Lower leg skin (tissue), 4 donors: ENCODE measurements around the gene ALPP. TPM values are rescaled to one million over a fixed set of nuclear protein-coding genes. Genes with fewer than 3 reads are reported as not detected.
A peak's percentile ranks its signal among the peaks of the same experiment; 100 is the strongest.
"Not testable (repeated sequence)": the region's sequence is repeated elsewhere in the genome, so short reads cannot be mapped to it uniquely, and the experiment has no call there.

Source experiments
- DNase-seq, 2 donors: peaks; one replicate each; pipeline ENCODE4 v3.0.0-alpha.2; 2019; ENCODE audit warnings: low spot score in 2 of 2
- H3K4me3 ChIP-seq: fragments of 200-600 bp; sonication (generic); 2 replicates; pipeline ENCODE4 v1.5.1; 2017; ENCODE audit warnings: mild to moderate bottlenecking, low read depth; ENCODE audit not compliant: poor library complexity, severe bottlenecking
- POLR2A ChIP-seq, 2 donors: fragments of 450-650 bp; IDR thresholded peaks; one replicate each; pipeline ENCODE4 v1.6.1; 2016 to 2017; ENCODE audit warnings: antibody characterized with exemption in 2 of 2, mild to moderate bottlenecking in 1 of 2, moderate library complexity in 1 of 2
- WGBS, 2 donors: methylation state at CpG; one replicate each; pipeline ENCODE4 v1.1.5; 2018; 5-methylcytosine and 5-hydroxymethylcytosine counted together
- intact Hi-C: fragments of 100-400 bp; cut with DNase I; formaldehyde crosslinking; loops from one replicate; pipeline ENCODE4 v1.15.0; 2023; ENCODE audit warnings: low total_unique reads
- total RNA-seq, 4 donors: library from RNA; depleted of rRNA; stranded (reverse); fragments of >200 nt; gene quantifications; one replicate each; pipeline ENCODE4 v1.1.0, GENCODE V29; 2016
- TF ChIP-seq, protein P1 (sequence below), 3 donors: fragments of 450-650 bp; IDR thresholded peaks; one replicate each; pipeline ENCODE4 v1.5.1; 2016; ENCODE audit warnings: antibody characterized with exemption in 3 of 3, mild to moderate bottlenecking in 3 of 3, moderate library complexity in 2 of 3

The ALPP gene
- total RNA-seq, result not detected

DNA sequence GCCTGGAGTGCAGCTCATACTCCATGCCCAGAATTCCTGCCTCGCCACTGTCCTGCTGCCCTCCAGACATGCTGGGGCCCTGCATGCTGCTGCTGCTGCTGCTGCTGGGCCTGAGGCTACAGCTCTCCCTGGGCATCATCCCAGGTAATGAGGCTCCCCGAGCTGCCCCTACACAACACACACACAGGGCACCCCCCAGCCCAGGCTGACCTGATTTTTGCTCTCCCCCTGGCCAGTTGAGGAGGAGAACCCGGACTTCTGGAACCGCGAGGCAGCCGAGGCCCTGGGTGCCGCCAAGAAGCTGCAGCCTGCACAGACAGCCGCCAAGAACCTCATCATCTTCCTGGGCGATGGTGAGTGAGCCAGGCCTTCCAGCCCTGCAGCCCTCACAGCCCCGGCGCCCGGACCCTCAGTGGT, at the start of gene ALPP:
ALPP (plus strand) TSS at position 17 of the 417 bp plus-strand sequence; CDS start at position 69, 52 bp downstream.
- 50 to 69% methylated on average over 2 to 11 of the region's 12 CpGs for WGBS, 2 donors
- DNase-seq, H3K4me3 ChIP-seq, intact Hi-C loops: not testable (repeated sequence)

DNA sequence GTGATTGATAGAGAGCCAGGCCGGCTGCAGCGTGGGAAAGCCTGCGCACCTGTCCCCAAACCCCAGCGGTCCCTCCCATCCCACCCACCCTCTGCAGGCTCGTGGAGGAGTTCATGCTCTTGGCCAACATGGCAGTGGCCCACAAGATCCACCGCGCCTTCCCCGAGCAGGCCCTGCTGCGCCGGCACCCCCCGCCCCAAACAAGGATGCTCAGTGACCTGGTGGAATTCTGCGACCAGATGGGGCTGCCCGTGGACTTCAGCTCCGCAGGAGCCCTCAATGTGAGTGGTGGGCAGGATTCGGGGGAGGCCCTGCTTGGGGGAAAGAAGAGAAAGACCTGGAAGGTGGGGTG, 48.9 kb upstream of the ALPP start:
- intact Hi-C loops, result loop anchor here (5.0 kb wide), 1 partner anchor 402 kb away; the partner anchor contains the start of gene NPPC
- WGBS, 2 donors, result 94 to 95% methylated on average over 15 of the region's 15 CpGs
- no peak overlapping the region for H3K4me3 ChIP-seq
- no peak for DNase-seq
- no peak for TF ChIP-seq POLR2A (IDR thresholded peaks at IDR 0.05)
- TF ChIP-seq, protein P1, sequence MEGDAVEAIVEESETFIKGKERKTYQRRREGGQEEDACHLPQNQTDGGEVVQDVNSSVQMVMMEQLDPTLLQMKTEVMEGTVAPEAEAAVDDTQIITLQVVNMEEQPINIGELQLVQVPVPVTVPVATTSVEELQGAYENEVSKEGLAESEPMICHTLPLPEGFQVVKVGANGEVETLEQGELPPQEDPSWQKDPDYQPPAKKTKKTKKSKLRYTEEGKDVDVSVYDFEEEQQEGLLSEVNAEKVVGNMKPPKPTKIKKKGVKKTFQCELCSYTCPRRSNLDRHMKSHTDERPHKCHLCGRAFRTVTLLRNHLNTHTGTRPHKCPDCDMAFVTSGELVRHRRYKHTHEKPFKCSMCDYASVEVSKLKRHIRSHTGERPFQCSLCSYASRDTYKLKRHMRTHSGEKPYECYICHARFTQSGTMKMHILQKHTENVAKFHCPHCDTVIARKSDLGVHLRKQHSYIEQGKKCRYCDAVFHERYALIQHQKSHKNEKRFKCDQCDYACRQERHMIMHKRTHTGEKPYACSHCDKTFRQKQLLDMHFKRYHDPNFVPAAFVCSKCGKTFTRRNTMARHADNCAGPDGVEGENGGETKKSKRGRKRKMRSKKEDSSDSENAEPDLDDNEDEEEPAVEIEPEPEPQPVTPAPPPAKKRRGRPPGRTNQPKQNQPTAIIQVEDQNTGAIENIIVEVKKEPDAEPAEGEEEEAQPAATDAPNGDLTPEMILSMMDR (IDR thresholded peaks at IDR 0.05), result no peak

DNA sequence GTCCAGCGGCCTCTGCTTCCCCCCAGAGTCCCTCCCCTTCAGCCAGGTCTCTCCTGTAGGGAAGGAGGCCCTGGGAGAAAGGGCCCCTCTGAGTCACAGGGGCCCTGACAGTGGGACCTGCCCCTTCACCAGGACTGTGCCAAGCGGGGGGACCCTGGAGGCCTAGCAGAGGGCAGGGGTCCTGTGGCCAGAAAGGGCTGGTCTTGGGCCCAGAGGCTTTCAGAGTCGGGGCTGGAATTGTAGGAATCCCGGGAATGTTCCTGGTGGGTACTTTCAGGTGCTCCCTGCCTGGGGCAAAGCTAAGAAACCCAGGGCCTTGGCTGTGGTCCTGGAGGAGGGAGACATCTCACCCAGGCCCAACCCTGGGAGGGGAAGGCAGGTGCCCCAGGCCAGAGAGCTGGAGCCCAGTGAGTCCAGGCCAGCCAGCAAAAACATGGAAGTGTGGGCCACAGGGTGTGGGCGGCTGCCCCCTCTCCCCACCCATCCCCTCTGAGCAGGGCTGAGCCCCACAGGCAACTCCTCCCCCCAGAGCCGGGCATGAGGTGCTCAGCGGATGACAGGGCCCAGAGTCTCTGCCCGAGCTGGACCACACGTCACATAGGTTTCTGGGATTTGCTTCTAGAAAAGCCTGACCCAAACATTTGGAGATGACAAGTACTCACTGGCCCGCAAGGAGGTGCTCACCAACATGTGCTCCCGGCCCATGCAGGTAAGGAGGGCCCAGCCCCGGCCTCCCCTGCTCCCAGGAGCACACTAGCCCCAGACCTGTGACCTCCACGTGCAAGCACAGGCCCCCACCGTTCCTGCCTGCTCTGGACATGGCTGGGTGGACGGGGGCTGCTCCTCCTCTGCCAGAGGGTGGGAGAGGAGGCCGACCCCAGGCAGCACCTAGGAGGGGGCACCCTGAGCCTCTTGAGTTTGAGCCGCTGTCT, 48.2 kb upstream of the ALPP start:
- peak in 1 of 2 donors; percentile 75 for DNase-seq
- intact Hi-C loops, result no loop called here
- H3K4me3 ChIP-seq, result no peak overlapping the region
- WGBS, 2 donors, result 82 to 84% methylated on average over 13 to 14 of the region's 17 CpGs
- TF ChIP-seq POLR2A (IDR thresholded peaks at IDR 0.05), result no peak
- TF ChIP-seq, protein P1 (IDR thresholded peaks at IDR 0.05), result no peak

DNA sequence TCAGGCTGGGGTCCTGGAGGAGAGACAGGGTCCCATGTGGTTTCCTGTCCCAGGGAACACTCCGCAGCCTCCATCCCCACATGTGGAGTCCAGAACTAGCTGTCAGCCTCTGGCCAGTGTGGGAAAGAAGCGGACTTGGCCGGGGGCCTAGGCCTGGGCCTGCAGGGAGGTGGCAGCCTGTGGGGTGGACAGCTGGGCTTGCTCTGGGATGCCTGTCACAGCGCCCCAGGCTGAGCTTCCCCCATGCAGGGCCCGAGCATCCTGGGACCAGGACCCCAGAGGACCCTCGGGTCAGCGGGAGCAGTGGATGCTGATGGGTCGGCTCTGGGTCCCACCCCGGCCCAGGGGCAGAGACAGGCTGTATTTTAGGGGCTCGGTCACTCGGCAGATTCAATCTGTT, 47.5 kb upstream of the ALPP start:
- intact Hi-C loops, H3K4me3 ChIP-seq: not testable (repeated sequence)
- 85 to 93% methylated on average over 9 to 10 of the region's 11 CpGs for WGBS, 2 donors
- peak in 1 of 2 donors; percentile 54 for DNase-seq

DNA sequence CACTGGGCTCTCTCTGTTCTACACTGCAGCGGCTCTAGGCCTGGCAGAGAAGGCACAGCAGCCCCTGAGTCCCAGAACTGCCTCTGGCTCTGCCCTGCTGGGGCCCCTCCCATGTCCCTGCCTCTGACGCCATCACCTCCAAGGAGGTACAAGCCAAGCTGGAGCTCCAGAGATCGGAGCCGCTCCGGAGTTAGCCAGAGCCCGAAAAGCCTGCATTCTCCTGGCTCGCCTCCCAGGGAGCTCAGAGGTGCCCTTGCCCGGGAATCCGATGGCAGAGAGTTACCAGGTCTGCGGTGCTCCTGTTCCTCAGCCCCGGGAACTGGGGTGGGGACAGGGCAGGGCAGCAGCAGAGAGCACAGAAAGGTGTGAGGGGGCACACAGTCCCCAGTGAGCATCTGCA, 46.9 kb upstream of the ALPP start:
- DNase-seq, result peak in 1 of 2 donors; percentile 83
- WGBS, 2 donors, result 78 to 100% methylated on average over 3 to 9 of the region's 11 CpGs
- H3K4me3 ChIP-seq, intact Hi-C loops: not testable (repeated sequence)

DNA sequence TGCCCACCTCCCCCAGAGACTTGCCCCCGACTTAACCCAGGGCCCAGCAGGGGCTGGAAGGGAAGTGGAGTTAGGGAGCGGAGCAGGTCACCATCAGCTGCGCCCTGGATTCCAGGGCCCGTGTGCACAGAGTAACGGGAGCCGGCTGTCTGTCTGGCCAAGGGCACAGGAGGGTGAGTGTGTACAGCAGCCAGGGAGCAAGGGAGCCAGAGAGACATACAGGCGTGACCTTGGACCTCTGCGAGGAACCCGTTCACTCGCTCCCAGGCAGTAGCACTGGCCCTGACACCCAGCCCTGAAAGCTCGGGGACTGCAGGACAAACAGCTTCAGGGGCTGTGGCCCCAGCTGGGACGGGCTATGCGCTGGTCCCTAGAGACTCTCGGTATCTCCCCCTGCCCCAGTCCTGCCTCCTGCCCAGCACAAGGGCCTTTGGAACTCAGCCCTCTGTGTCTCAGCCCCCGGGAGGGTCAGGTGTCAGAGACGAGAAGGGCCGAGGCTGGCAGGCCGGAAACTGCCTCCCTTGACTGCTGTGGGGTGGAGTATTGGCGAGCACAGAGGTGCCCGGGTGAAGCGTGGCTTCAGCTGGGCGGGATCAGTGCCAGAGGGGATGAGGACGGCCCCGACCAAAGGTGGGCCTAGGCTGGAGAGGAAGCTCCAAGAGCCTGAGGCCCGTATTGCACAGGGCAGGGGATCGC, 46.2 kb upstream of the ALPP start:
- DNase-seq, result peak in 1 of 2 donors; percentile 28

DNA sequence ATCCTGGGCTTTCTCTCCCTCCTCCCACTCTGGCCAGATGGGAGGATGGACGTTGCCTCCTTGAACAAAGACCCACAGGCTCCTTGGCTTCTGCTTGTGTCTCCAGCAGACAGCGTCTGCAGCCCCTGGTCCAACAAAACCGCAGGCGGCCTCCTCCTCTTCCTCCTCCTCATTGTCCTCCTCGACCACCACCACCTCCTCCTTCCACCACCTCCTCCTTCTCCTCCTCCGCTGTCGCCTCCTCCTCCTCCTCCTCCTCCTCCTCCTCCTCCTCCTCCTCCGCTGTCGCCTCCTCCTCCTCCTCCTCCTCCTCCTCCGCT, 45.7 kb upstream of the ALPP start:
- TF ChIP-seq POLR2A (IDR thresholded peaks at IDR 0.05), result no peak
- TF ChIP-seq, protein P1 (IDR thresholded peaks at IDR 0.05), result no peak
- WGBS, 2 donors, result 92 to 93% methylated on average over 10 of the region's 10 CpGs
- no peak overlapping the region for H3K4me3 ChIP-seq
- intact Hi-C loops, result no loop called here
- DNase-seq, result peak in 1 of 2 donors; percentile 54

More for the DNA sequence above, 46.2 kb upstream of the ALPP start:
- WGBS, 2 donors, result 80 to 85% methylated on average over 8 to 12 of the region's 26 CpGs
- H3K4me3 ChIP-seq, intact Hi-C loops: not testable (repeated sequence)
